Coronary artery (tissue), 2 donors: ENCODE measurements around the gene FGGY.
"Not testable (repeated sequence)": the region's sequence is repeated elsewhere in the genome, so short reads cannot be mapped to it uniquely, and the experiment has no call there.

Source experiments
- DNase-seq: peaks from one replicate; pipeline ENCODE4 v3.0.0-alpha.2; 2017; ENCODE audit warnings: low spot score
- H3K27ac ChIP-seq, 2 donors: fragments of 200-600 bp; sonication (generic); one replicate each; pipeline ENCODE4 v1.5.1; 2016 to 2019
- H3K4me3 ChIP-seq: fragments of 200-600 bp; sonication (generic); 2 replicates; pipeline ENCODE4 v1.5.1; 2016; ENCODE audit warnings: mild to moderate bottlenecking, moderate library complexity
- CTCF ChIP-seq: fragments of 200-600 bp; sonication (generic); IDR thresholded peaks from one replicate; pipeline ENCODE4 v1.5.1; 2019; ENCODE audit warnings: antibody characterized with exemption

Gene FGGY

GRCh38 chr1:59641836-59642235 is 344.9 kb downstream of the FGGY start:
- no peak overlapping the region for H3K4me3 ChIP-seq
- DNase-seq = no peak
- no peak for TF ChIP-seq CTCF
- no peak overlapping the region for H3K27ac ChIP-seq

DNA sequence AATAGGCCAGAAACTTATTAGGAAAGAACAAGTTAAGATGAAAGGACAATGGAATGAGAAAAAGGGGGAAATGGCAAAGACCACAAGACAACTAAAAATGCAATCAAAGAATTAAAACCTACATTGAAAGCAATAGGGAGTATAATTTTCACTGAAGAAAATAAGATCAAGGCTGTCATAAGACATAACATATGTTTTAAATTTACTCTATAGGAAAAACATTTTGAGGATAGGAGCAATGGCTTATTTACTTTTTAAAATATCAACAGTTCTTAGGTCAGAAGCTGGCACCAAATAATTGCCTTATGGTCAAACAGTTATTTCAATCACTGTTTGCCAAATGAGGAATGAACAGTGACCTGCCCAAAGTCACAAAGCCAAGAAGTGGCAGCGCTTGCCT is 346.6 kb downstream of the FGGY start:
- Histone ChIP-seq H3K27ac (no peak overlapping the region), H3K4me3 (no peak overlapping the region)
- DNase-seq = no peak
- TF ChIP-seq CTCF = no peak

DNA sequence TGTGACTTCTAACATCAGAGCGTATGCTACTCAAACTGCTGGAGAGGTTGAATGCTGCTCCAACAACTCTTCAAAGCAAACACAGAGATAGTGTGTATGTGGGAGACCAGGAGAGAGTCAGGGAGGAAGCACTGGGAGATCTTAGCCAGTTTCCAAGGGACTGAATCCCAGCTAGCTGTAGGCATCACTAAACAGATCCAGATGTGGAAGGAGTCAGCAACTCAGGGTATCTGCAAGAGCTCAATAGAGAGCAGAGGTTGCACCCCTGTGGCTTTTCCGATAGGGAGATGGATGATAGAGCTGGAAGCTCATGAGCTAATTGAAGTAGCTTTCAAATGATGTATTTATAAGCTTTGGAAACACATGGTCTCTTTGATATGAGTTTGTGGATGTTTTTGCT is 349.0 kb downstream of the FGGY start:
- Histone ChIP-seq H3K27ac (no peak overlapping the region), H3K4me3 (no peak overlapping the region)

GRCh38 chr1:59653142-59653958 is 356.5 kb downstream of the FGGY start:
- not testable (repeated sequence) for DNase-seq, H3K4me3 ChIP-seq, H3K27ac ChIP-seq

More for the DNA sequence above, 349.0 kb downstream of the FGGY start:
- TF ChIP-seq CTCF = no peak
- DNase-seq = no peak

- no peak for DNase-seq
- Histone ChIP-seq H3K4me3 (no peak overlapping the region), H3K27ac (no peak overlapping the region)
- no peak for TF ChIP-seq CTCF
These were observed 357.1 kb downstream of the FGGY start for GRCh38 chr1:59653968-59654367.

DNA sequence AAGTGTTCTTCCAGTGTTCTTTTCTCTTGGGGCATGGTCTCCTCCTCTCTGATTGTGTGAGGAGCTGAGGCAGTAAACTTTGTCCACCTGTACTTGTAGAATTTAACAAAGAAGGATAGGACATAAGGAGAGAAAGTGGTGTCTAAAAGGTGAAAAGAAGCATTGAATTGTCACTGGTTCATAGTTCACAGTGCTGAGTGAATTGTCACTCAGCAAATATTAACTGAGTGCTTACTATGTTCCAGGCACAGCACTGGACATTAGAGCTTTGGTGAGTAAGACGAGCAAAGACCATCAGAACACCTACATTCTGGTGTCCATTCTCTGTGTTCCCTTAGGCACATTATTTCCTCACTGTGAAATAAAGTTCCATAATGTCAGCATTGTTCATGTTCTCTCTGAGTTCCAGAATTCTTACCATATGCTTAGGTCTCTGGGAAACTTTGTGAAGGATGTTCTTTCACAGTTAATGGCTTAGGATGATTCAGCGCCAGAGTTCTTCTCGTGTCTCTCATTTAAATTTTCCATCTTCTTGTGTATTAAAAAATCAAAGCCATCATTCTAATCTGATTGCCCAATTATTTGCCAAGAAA is 361.1 kb downstream of the FGGY start:
- DNase-seq = no peak
- no peak overlapping the region for H3K27ac ChIP-seq
- no peak for TF ChIP-seq CTCF
- no peak overlapping the region for H3K4me3 ChIP-seq

DNA sequence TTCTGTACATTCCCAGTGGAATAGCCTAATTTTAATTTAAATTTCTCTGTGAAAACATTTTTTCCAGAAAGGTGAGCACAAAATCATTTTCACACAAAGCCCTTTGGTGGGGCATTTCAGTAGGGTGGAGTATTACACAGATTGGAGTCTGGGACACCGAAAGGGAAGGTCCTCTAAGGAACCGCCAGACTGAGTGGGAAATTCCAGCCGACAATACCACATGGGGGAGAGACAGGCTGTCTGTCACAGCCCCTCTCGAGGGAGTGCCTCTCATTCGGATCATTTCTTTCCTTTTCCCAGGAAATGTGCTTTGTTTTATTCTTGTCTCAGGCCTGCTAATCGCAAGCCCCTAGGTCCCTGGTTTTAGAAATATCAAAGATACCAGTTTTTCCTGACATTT is 367.3 kb downstream of the FGGY start:
- no peak for TF ChIP-seq CTCF
- Histone ChIP-seq H3K4me3 (no peak overlapping the region), H3K27ac (no peak overlapping the region)
- no peak for DNase-seq
